HepG2 (cell line): ENCODE results near the gene APC2. TPM values are rescaled to one million over a fixed set of nuclear protein-coding genes. Genes with fewer than 3 reads are reported as not detected.

ENCODE experiments used
- DDIT3 ChIP-seq: sonication (generic); formaldehyde crosslinking; IDR thresholded peaks from 2 replicates; pipeline ENCODE4 v1.4.0; 2020; ENCODE audit warnings: mild to moderate bottlenecking, missing genetic modification reagents
- GMEB1 ChIP-seq: sonication (generic); formaldehyde crosslinking; IDR thresholded peaks from 2 replicates; pipeline ENCODE4 v1.5.1; 2020; ENCODE audit warnings: missing genetic modification reagents, mild to moderate bottlenecking, borderline replicate concordance
- HMGXB3 ChIP-seq: sonication (generic); formaldehyde crosslinking; IDR thresholded peaks from 2 replicates; pipeline ENCODE4 v1.4.0; 2020; ENCODE audit warnings: missing genetic modification reagents, borderline replicate concordance
- ISX ChIP-seq: sonication (generic); formaldehyde crosslinking; conservative IDR thresholded peaks from 2 replicates; pipeline ENCODE4 v1.5.0; 2020; ENCODE audit warnings: missing genetic modification reagents
- KLF15 ChIP-seq: sonication (generic); formaldehyde crosslinking; IDR thresholded peaks from 2 replicates; pipeline ENCODE4 v1.8.1; 2023; ENCODE audit warnings: borderline replicate concordance, mild to moderate bottlenecking, inconsistent platforms, missing genetic modification reagents, mixed read lengths
- KLF16 ChIP-seq, 2 experiments: sonication (generic) in 1 of 2; formaldehyde crosslinking in 1 of 2; IDR thresholded peaks; 2 replicates each; pipeline versions ENCODE4 v1.6.1 to v1.8.0; 2016 to 2023; ENCODE audit warnings: missing genetic modification reagents in 2 of 2, missing compliant biosample characterization in 1 of 2
- MEF2D ChIP-seq: sonication (generic); formaldehyde crosslinking; IDR thresholded peaks from 2 replicates; pipeline ENCODE4 v1.5.1; 2020; ENCODE audit warnings: mild to moderate bottlenecking, missing genetic modification reagents
- MEIS1 ChIP-seq: sonication (generic); formaldehyde crosslinking; IDR thresholded peaks from 2 replicates; pipeline ENCODE4 v1.9.0; 2021; ENCODE audit warnings: mild to moderate bottlenecking, missing genetic modification reagents, moderate library complexity, borderline replicate concordance
- PATZ1 ChIP-seq: sonication (generic); formaldehyde crosslinking; IDR thresholded peaks from 2 replicates; pipeline ENCODE4 v1.4.0; 2020; ENCODE audit warnings: missing genetic modification reagents
- TBX3 ChIP-seq: fragments of 450-650 bp; IDR thresholded peaks from 2 replicates; pipeline ENCODE4 v1.6.1; 2017; ENCODE audit warnings: antibody characterized with exemption, mild to moderate bottlenecking, inconsistent platforms, borderline replicate concordance
- ZNF256 ChIP-seq: sonication (generic); formaldehyde crosslinking; conservative IDR thresholded peaks from 2 replicates; pipeline ENCODE4 v1.4.0; 2020; ENCODE audit warnings: missing genetic modification reagents
- ZNF530 ChIP-seq: sonication (generic); formaldehyde crosslinking; IDR thresholded peaks from 2 replicates; pipeline ENCODE4 v1.5.0; 2020; ENCODE audit warnings: low read depth, mild to moderate bottlenecking, missing genetic modification reagents
- ZNF784 ChIP-seq: sonication (generic); formaldehyde crosslinking; IDR thresholded peaks from 2 replicates; pipeline ENCODE4 v1.5.1; 2020; ENCODE audit warnings: missing genetic modification reagents, mild to moderate bottlenecking, borderline replicate concordance
- polyA plus RNA-seq, 8 experiments: library from polyadenylated mRNA; depleted of rRNA in 3 of 8; stranded (reverse) in 7 of 8; unstranded in 1 of 8; fragments of >200 nt; fragmentation: Illumina TruSeq in 4 of 8; extraction: Trizol in 4 of 8; gene quantifications; 2 replicates each; pipeline versions ENCODE4 v1.2.1 to v1.2.3, GENCODE V29; 2011 to 2016; ENCODE audit warnings: low read depth in 4 of 8, missing spikeins in 1 of 8, mixed read lengths in 1 of 8; ENCODE audit not compliant: insufficient read depth in 1 of 8
- total RNA-seq, 5 experiments: library from RNA; depleted of rRNA; stranded (reverse); fragments of >200 nt; fragmentation: Illumina TruSeq; extraction: Trizol; gene quantifications; 2 replicates each; pipeline ENCODE4 v1.2.3, GENCODE V29; 2016; ENCODE audit warnings: low read depth in 1 of 5

APC2 gene
- total and polyA plus RNA-seq, 2 of the 13 experiments (the other 11 are each of a cell fraction or from before 2014, with no cell fraction given), result 0.08 to 0.22 TPM

GRCh38 chr19:1446713-1447481 lies 3.0 kb upstream of the APC2 start (continued):
- TF ChIP-seq DDIT3 (no peak), ZNF256 (CRISPR knock-in tag) (no peak), ZNF530 (CRISPR knock-in tag) (no peak), GMEB1 (no peak; the same call in 1 of the 2 replicates), ISX (CRISPR knock-in tag) (no peak), HMGXB3 (CRISPR knock-in tag) (no peak), MEF2D (CRISPR knock-in tag) (no peak), PATZ1 (CRISPR knock-in tag) (peak; percentile 44; the same call in 1 of the 2 replicates), ZNF784 (CRISPR knock-in tag) (no peak), KLF15 (no peak), TBX3 (no peak), KLF16 (CRISPR knock-in tag; IDR thresholded peaks at IDR 0.05) (no peak; a peak in 1 of 4 replicates), MEIS1 (no peak)
